ENCODE measurements around the gene LMOD3.

DNA sequence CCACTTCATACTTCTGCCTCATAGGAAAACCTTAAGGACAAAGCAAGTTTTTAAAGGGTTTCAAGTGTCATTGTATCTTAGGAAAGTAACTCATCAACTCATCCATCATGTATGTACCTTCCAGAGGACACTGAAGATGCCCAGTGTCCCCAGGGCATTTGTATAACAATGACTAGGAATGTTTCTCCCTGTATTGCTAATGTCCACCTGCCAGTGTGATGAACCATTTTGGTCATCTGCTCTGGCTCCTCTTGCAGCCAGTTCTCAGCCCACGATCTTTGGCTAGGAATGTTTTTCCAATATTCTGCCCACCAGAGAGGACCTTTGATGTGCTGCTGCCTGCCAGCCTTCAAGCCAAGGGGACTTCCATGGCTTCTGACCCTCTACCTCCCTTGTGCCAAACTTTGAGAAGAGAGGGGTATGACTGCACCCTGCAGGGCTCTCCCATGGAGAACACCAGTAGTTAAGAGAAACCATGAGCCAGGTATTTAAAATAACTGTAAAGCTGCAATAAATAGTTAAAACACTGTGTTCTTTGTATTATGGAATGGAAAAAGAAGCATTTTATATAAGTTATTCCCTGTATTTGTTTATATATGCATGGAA is 11.4 kb downstream of the LMOD3 start:
- TF ChIP-seq TAF1 (IDR thresholded peaks at IDR 0.05; ENCODE audit: borderline replicate concordance, insufficient read depth, low read length) (no peak), REST (IDR thresholded peaks at IDR 0.05; ENCODE audit: insufficient read depth in 1 of 2, low read depth in 2 of 2, low read length in 2 of 2) (no peak)

All from PFSK-1 (cell line).